ENCODE measurements around the gene CACNA2D3.

- TF ChIP-seq GATA2 (IDR thresholded peaks at IDR 0.05; ENCODE audit: low read depth, low read length): no peak
- no peak for TF ChIP-seq GATA3 (IDR thresholded peaks at IDR 0.05; ENCODE audit: low read depth, low read length)
Observed at GRCh38 chr3:54709785-54710184, 587.4 kb downstream of the CACNA2D3 start.
